Keratinocyte (primary cell): ENCODE results near the gene PRR22.

Experiments used
- CTCF ChIP-seq, 3 experiments: IDR thresholded peaks in 1 of 3; conservative IDR thresholded peaks in 1 of 3; optimal IDR thresholded peaks in 1 of 3; 2 replicates in 2 of 3; 3 replicates in 1 of 3; pipeline versions ENCODE3 to v1.5.1; 2011; ENCODE audit warnings: low read length in 3 of 3, mild to moderate bottlenecking in 3 of 3, moderate library complexity in 2 of 3, control low read depth in 1 of 3, inconsistent platforms in 1 of 3; ENCODE audit not compliant: insufficient read depth in 2 of 3; ENCODE audit errors: extremely low read depth in 1 of 3
- EZH2 ChIP-seq: IDR thresholded peaks from one replicate; pipeline ENCODE4 v1.6.1; 2012; ENCODE audit warnings: inconsistent platforms, mild to moderate bottlenecking, low read length, moderate library complexity

GRCh38 chr19:5742051-5742450 lies 42.5 kb downstream of the PRR22 start:
- TF ChIP-seq CTCF (optimal IDR thresholded peaks at IDR 0.05 in 1 of 3, IDR thresholded peaks at IDR 0.05 in 1 of 3, conservative IDR thresholded peaks at IDR 0.05 in 1 of 3; ENCODE audit: extremely low read depth in 1 of 3, insufficient read depth in 2 of 3, low read length in 3 of 3) (no peak), EZH2 (no peak)
